HepG2 (cell line): ENCODE measurements around the gene CADM2. TPM values are rescaled to one million over a fixed set of nuclear protein-coding genes. Genes with fewer than 3 reads are reported as not detected.

ENCODE experiments used
- ARID4A ChIP-seq: sonication (generic); formaldehyde crosslinking; IDR thresholded peaks from 2 replicates; pipeline ENCODE4 v1.5.0; 2020; ENCODE audit warnings: mild to moderate bottlenecking, missing genetic modification reagents, borderline replicate concordance
- GABPB1 ChIP-seq: IDR thresholded peaks from 2 replicates; pipeline ENCODE4 v1.6.1; 2016; ENCODE audit warnings: mild to moderate bottlenecking, missing genetic modification reagents, moderate library complexity, missing compliant biosample characterization
- GTF3A ChIP-seq: sonication (generic); formaldehyde crosslinking; conservative IDR thresholded peaks from 2 replicates; pipeline ENCODE4 v1.4.0; 2020; ENCODE audit warnings: mild to moderate bottlenecking, missing genetic modification reagents
- HNRNPH1 ChIP-seq: fragments of 200-400 bp; formaldehyde crosslinking; optimal IDR thresholded peaks from 2 replicates; pipeline ENCODE3; 2017; ENCODE audit warnings: mild to moderate bottlenecking, low read depth, low read length
- HNRNPLL ChIP-seq: fragments of 200-400 bp; formaldehyde crosslinking; IDR thresholded peaks from 2 replicates; pipeline ENCODE4 v1.6.1; 2017; ENCODE audit warnings: mild to moderate bottlenecking, low read depth, low read length; ENCODE audit not compliant: poor library complexity, severe bottlenecking
- MED13 ChIP-seq: sonication (generic); formaldehyde crosslinking; IDR thresholded peaks from 2 replicates; pipeline ENCODE4 v1.5.0; 2020; ENCODE audit warnings: missing genetic modification reagents
- MIXL1 ChIP-seq: IDR thresholded peaks from 2 replicates; pipeline ENCODE4 v1.6.1; 2016
- REST ChIP-seq, 2 experiments: IDR thresholded peaks; 2 replicates each; pipeline ENCODE4 v1.6.1; 2011 to 2012; ENCODE audit warnings: low read length in 2 of 2, borderline replicate concordance in 1 of 2, low read depth in 1 of 2, mild to moderate bottlenecking in 1 of 2, moderate library complexity in 1 of 2
- SIN3A ChIP-seq: IDR thresholded peaks from 2 replicates; pipeline ENCODE4 v1.6.1; 2011; ENCODE audit warnings: low read depth, mild to moderate bottlenecking, control low read depth, low read length, borderline replicate concordance
- SNRNP70 ChIP-seq: fragments of 200-400 bp; formaldehyde crosslinking; IDR thresholded peaks from 2 replicates; pipeline ENCODE4 v1.6.1; 2017; ENCODE audit warnings: mild to moderate bottlenecking, low read depth, low read length, moderate library complexity
- STAT6 ChIP-seq: sonication (generic); formaldehyde crosslinking; IDR thresholded peaks from 2 replicates; pipeline ENCODE4 v1.4.0; 2020; ENCODE audit warnings: missing genetic modification reagents, mild to moderate bottlenecking, borderline replicate concordance
- ZNF275 ChIP-seq: sonication (generic); formaldehyde crosslinking; IDR thresholded peaks from 2 replicates; pipeline ENCODE4 v1.8.0; 2022; ENCODE audit warnings: missing genetic modification reagents, mild to moderate bottlenecking, inconsistent platforms, borderline replicate concordance
- ZNF530 ChIP-seq: sonication (generic); formaldehyde crosslinking; IDR thresholded peaks from 2 replicates; pipeline ENCODE4 v1.5.0; 2020; ENCODE audit warnings: low read depth, mild to moderate bottlenecking, missing genetic modification reagents
- ZNF660 ChIP-seq: sonication (generic); formaldehyde crosslinking; IDR thresholded peaks from 2 replicates; pipeline ENCODE4 v1.5.1; 2020; ENCODE audit warnings: mild to moderate bottlenecking, low read depth, missing genetic modification reagents, borderline replicate concordance
- ZSCAN30 ChIP-seq: sonication (generic); formaldehyde crosslinking; IDR thresholded peaks from 2 replicates; pipeline ENCODE4 v1.5.0; 2020; ENCODE audit warnings: mild to moderate bottlenecking, missing genetic modification reagents
- polyA plus RNA-seq, 8 experiments: library from polyadenylated mRNA; depleted of rRNA in 3 of 8; stranded (reverse) in 7 of 8; unstranded in 1 of 8; fragments of >200 nt; fragmentation: Illumina TruSeq in 4 of 8; extraction: Trizol in 4 of 8; gene quantifications; 2 replicates each; pipeline versions ENCODE4 v1.2.1 to v1.2.3, GENCODE V29; 2011 to 2016; ENCODE audit warnings: low read depth in 4 of 8, missing spikeins in 1 of 8, mixed read lengths in 1 of 8; ENCODE audit not compliant: insufficient read depth in 1 of 8
- total RNA-seq, 5 experiments: library from RNA; depleted of rRNA; stranded (reverse); fragments of >200 nt; fragmentation: Illumina TruSeq; extraction: Trizol; gene quantifications; 2 replicates each; pipeline ENCODE4 v1.2.3, GENCODE V29; 2016; ENCODE audit warnings: low read depth in 1 of 5

CADM2 gene
- total and polyA plus RNA-seq, 2 of the 13 experiments (the other 11 are each of a cell fraction or from before 2014, with no cell fraction given) = not detected

GRCh38 chr3:84958495-84959469 is at the start of gene CADM2 (continued):
- TF ChIP-seq SIN3A (peak; percentile 41; the same call in 1 of the 2 replicates), ARID4A (CRISPR knock-in tag) (peak; percentile 36; the same call in 1 of the 2 replicates), REST (IDR thresholded peaks at IDR 0.05; ENCODE audit: borderline replicate concordance in 1 of 2, low read depth in 1 of 2, low read length in 2 of 2) (no peak), ZNF530 (CRISPR knock-in tag) (no peak), HNRNPH1 (no peak), GABPB1 (CRISPR knock-in tag) (peak; percentile 73; the same call in 1 of the 2 replicates), MED13 (CRISPR knock-in tag) (no peak), MIXL1 (no peak), HNRNPLL (peak; percentile 99), SNRNP70 (no peak), ZNF660 (CRISPR knock-in tag) (no peak), GTF3A (CRISPR knock-in tag) (no peak), ZNF275 (CRISPR knock-in tag) (no peak), STAT6 (CRISPR knock-in tag) (no peak), ZSCAN30 (CRISPR knock-in tag) (no peak)
